ENCODE data around the gene ALX3. TPM values are rescaled to one million over a fixed set of nuclear protein-coding genes. Genes with fewer than 3 reads are reported as not detected.

The ALX3 gene
- total RNA-seq, 4 donors from 2014 or later: 0.21 to 0.26 TPM; not detected in 2

- H3K4me3 ChIP-seq: no peak overlapping the region
These were observed 27.2 kb upstream of the ALX3 start for GRCh38 chr1:110097507-110098221.

GRCh38 chr1:110094931-110095654, 24.6 kb upstream of the ALX3 start:
- Histone ChIP-seq H3K27me3 (no peaks in the 10 kb centered on the region), H3K36me3 (no peaks in the 10 kb centered on the region), H3K27ac (no peak overlapping the region), H3K9me3 (no peaks in the 10 kb centered on the region), H3K4me1 (no peaks in the 10 kb centered on the region), H3K4me3 (no peak overlapping the region)
- no peak for DNase-seq
- intact Hi-C loops (cut with DNase I; ENCODE audit: low total_unique reads): no loop called here
- TF ChIP-seq POLR2A (IDR thresholded peaks at IDR 0.05) (no peak), CTCF (IDR thresholded peaks at IDR 0.05) (no peak)

More at GRCh38 chr1:110097507-110098221, 27.2 kb upstream of the ALX3 start:
- H3K27ac ChIP-seq: no peak overlapping the region
- TF ChIP-seq POLR2A (IDR thresholded peaks at IDR 0.05) (no peak), CTCF (IDR thresholded peaks at IDR 0.05) (no peak)
- no peaks in the 10 kb centered on the region for H3K27me3 ChIP-seq
- H3K36me3 ChIP-seq: no peaks in the 10 kb centered on the region
- intact Hi-C loops (cut with DNase I; ENCODE audit: low total_unique reads): no loop called here
- no peaks in the 10 kb centered on the region for H3K4me1 ChIP-seq
- no peaks in the 10 kb centered on the region for H3K9me3 ChIP-seq
- DNase-seq: no peak

GRCh38 chr1:110092991-110093390, 22.5 kb upstream of the ALX3 start:
- H3K27me3 ChIP-seq: no peaks in the 10 kb centered on the region
- intact Hi-C loops (cut with DNase I; ENCODE audit: low total_unique reads): no loop called here
- H3K9me3 ChIP-seq: no peaks in the 10 kb centered on the region
- no peaks in the 10 kb centered on the region for H3K4me1 ChIP-seq
- no peak overlapping the region for H3K27ac ChIP-seq
- no peaks in the 10 kb centered on the region for H3K36me3 ChIP-seq
- DNase-seq: no peak
- TF ChIP-seq CTCF (IDR thresholded peaks at IDR 0.05): no peak
- TF ChIP-seq POLR2A (IDR thresholded peaks at IDR 0.05): no peak
- no peak overlapping the region for H3K4me3 ChIP-seq

- DNase-seq: no peak
- Histone ChIP-seq H3K27me3 (no peaks in the 10 kb centered on the region), H3K9me3 (no peaks in the 10 kb centered on the region), H3K27ac (no peak overlapping the region), H3K36me3 (no peaks in the 10 kb centered on the region), H3K4me1 (no peaks in the 10 kb centered on the region), H3K4me3 (no peak overlapping the region)
- no peak for TF ChIP-seq CTCF (IDR thresholded peaks at IDR 0.05)
- no peak for TF ChIP-seq POLR2A (IDR thresholded peaks at IDR 0.05)
- intact Hi-C loops (cut with DNase I; ENCODE audit: low total_unique reads): no loop called here
These were observed 21.3 kb upstream of the ALX3 start for GRCh38 chr1:110091791-110092190.

- Histone ChIP-seq H3K27ac (no peak overlapping the region), H3K4me3 (no peak overlapping the region), H3K27me3 (no peaks in the 10 kb centered on the region), H3K4me1 (no peaks in the 10 kb centered on the region), H3K9me3 (no peaks in the 10 kb centered on the region), H3K36me3 (no peaks in the 10 kb centered on the region)
- no peak for DNase-seq
- no peak for TF ChIP-seq CTCF (IDR thresholded peaks at IDR 0.05)
- TF ChIP-seq POLR2A (IDR thresholded peaks at IDR 0.05): no peak
- intact Hi-C loops (cut with DNase I; ENCODE audit: low total_unique reads): no loop called here
These were observed 20.9 kb upstream of the ALX3 start for GRCh38 chr1:110091381-110091780.
